ENCODE data around the gene AGTRAP. TPM values are rescaled to one million over a fixed set of nuclear protein-coding genes. Genes with fewer than 3 reads are reported as not detected.

AGTRAP gene
- total RNA-seq, 1 donor = 38.9 TPM

DNA sequence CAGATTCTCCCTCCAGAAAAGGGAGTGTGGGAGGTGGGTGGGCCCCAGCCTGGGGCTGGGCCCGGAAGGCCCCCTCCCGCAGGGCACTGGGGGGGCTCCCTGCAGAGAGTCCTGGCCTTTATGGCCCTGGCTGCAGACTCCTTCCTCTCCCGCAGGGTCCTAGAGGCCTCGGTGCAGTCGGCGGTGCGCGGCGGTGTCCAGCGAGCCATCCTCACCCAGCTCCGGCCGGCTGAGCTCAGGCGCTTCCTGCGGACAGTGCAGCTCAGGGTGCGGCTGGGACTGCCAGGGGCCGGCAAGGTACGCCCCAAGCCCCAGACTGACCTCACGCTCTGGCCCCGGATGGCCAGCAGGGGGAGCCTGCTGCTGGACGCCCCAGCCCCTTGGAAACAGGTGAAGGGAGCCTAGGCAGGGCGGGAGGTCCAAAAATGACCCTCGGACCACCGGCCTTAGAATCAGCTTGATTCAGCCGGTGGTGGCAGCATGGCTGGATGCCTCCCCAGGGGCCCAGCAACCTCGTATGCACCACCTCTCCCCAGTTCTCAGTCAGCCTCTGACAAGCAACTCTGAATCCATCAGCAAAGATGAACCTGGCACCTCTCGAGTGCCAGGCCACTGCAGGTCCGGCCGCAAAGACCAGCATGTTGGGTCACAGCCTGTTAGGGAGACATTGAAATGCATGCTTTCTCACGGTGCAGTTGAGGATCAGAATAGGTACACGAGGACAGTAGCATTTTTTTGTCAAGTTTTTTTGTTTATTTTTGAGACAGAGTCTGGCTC lies 49.2 kb downstream of the AGTRAP start:
- peak overlapping the region; percentile 30 for H3K4me3 ChIP-seq (ENCODE audit: low read depth, low read length)
- DNase-seq (ENCODE audit: low read depth) = peak; percentile 74
- peak; percentile 87 for TF ChIP-seq CTCF (IDR thresholded peaks at IDR 0.05; ENCODE audit: insufficient read depth, low read depth, low read length)

- no peak for TF ChIP-seq CTCF (IDR thresholded peaks at IDR 0.05; ENCODE audit: insufficient read depth, low read depth, low read length)
- H3K4me3 ChIP-seq (ENCODE audit: low read depth, low read length) = no peak overlapping the region
- DNase-seq (ENCODE audit: low read depth) = no peak
These were observed 50.2 kb downstream of the AGTRAP start for GRCh38 chr1:11786168-11786567.

- TF ChIP-seq CTCF (IDR thresholded peaks at IDR 0.05; ENCODE audit: insufficient read depth, low read depth, low read length) = no peak
- H3K4me3 ChIP-seq (ENCODE audit: low read depth, low read length) = no peak overlapping the region
- DNase-seq (ENCODE audit: low read depth) = peak; percentile 58
These were observed 51.4 kb downstream of the AGTRAP start for GRCh38 chr1:11787251-11787803.

DNA sequence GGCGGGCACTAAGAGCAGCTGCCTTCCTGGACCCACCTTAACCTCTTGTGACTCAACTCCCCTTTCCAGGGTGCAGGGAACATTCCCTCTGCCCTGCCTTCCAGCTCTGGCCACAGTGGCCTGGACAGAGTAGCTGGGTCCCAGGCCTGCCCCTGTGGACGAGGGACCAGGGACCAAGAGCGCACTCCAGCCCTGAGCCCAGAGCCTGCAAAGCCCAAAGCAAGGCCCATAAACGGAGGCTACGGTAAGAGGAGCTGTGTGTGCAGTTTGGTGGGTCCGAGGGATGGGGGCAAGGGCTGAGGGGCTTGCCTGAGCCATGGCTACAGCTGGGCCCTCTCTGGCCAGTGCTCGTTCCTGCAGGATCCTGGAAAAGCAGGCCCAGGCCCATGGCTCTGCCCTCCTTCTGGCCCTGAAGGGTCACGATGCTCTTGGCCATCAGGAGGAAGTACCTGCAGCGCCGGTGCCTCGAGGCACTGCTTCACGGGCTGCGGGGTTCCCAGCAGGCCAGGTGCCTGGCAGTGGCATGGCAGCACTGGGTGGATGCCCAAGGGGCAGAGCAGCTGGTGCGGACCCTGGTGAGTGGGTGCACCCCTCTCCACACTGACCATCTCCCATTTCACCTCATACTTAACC lies 52.0 kb downstream of the AGTRAP start:
- DNase-seq (ENCODE audit: low read depth) = no peak
- no peak for TF ChIP-seq CTCF (IDR thresholded peaks at IDR 0.05; ENCODE audit: insufficient read depth, low read depth, low read length)
- no peak overlapping the region for H3K4me3 ChIP-seq (ENCODE audit: low read depth, low read length)

DNA sequence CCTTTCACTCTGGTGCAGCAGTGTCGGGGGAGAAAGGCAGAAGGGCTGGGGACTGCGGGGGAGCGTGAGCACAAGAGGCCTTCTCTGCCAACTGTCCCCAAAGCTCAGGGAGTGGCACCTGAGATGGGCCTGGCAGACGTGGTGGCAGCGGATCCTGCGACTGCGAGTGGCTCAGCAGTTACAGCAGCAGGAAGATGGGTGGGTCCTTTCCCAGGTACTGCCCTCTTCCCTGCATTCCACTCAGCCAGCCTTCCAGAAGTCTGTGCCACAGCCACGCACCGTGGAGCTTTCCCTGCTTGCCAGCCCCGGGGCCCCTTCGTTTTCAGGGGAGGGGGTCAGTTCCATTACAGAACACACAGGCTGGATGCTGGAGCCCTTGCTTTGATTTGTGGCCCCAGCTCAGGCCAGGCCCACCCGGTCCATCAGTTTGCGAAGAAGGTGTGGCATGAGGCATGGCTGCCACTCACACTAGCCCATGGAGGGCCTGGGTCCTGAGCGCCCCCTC lies 52.7 kb downstream of the AGTRAP start:
- DNase-seq (ENCODE audit: low read depth) = no peak
- no peak overlapping the region for H3K4me3 ChIP-seq (ENCODE audit: low read depth, low read length)
- TF ChIP-seq CTCF (IDR thresholded peaks at IDR 0.05; ENCODE audit: insufficient read depth, low read depth, low read length) = no peak

DNA sequence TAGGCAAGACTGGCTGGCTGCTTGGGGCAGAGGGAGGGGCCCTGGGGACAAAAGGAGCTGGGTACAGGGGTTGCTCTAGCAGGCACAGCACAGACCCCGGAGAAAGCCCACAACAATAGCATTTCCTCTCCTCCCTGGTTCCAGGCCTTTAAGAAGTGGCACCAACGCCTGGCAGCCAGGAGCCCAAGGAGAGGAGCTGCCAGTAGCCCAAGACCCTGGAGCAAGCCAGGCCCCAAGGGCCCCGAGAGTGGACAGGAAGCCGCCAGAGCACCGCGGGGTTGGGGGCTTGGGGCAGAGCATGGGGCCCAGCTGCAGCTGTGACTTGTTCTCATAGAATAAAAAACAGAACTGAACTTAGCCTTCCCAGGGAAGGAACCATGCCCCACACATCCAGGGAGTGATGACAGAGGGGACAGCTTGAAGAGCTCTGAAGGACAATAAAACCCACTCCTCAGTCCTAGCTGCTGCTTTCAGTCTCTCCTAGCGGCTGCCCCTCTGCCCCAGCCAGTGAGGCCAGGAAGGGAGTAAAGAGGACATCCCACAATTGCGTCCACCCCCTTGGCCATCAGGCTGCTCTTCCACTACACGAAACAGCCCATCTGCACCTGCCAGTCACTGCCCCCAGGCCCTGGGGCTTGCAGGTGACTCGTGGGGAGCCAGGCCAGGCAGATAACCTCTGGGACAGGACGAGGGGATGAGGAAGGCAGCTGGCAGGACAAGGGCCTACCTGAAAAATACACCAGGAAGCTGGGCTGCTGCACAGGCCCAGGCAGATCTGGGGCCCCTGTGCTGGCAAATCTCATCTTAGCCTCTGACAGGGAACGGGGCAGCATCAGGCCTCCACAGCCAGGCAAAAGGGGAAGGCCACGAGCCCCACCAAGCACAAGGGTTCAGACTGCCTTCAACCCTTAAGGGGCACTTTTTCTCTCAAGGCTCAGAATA lies 53.5 kb downstream of the AGTRAP start:
- DNase-seq (ENCODE audit: low read depth) = no peak
- no peak for TF ChIP-seq CTCF (IDR thresholded peaks at IDR 0.05; ENCODE audit: insufficient read depth, low read depth, low read length)
- H3K4me3 ChIP-seq (ENCODE audit: low read depth, low read length) = no peak overlapping the region
